GM19043 (cell line): ENCODE measurements around the gene CHST9.
"Not testable (repeated sequence)": the region's sequence is repeated elsewhere in the genome, so short reads cannot be mapped to it uniquely, and the experiment has no call there.

ENCODE experiments used
- ATAC-seq: cut with Tn5 transposase; IDR thresholded peaks from one replicate; pipeline ENCODE4 v1.9.1; 2021; ENCODE audit warnings: low read depth; ENCODE audit not compliant: unreplicated experiment

The CHST9 gene

GRCh38 chr18:27010784-27011183, 174.3 kb downstream of the CHST9 start:
- ATAC-seq, result no peak

- ATAC-seq, result no peak
Observed at GRCh38 chr18:27009293-27009692, 175.8 kb downstream of the CHST9 start.

DNA sequence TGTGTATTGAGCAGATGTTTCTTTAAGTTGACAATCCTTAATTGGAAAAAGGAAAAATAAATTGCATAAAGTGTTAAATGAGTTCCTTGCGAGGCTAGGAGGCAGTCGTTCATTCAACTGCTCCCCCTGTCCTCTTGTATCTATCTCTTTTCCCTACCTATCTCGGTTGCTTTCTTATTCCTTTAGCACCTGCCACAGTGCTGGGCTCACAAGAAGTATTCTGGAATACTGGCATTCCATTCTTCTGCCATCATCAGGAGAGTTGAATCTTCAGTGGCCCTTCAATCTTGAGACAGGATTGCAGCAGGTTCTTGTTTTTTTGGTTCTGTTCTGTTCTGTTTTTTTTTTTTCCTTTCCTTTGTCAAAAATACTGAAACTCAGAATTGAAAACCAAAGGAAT, 176.5 kb downstream of the CHST9 start:
- ATAC-seq, result no peak

DNA sequence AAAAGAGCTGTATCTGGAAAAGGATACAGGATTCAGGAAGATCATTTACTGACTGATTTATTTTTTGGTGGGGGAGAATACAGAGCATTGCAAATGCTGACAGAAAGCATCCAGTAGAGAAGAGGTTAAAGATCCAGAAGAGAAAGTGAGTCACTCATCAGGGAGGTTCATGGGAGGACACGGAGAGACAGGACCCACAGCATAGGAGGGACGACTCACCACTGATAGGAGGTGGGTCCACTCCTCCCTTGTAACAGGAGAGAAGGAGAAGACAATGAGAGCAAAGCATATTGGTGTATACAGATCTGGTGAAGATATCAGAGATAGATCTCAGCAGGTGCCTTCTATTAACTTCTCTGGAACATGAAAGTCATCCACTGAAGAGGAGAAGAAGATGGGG, 177.2 kb downstream of the CHST9 start:
- ATAC-seq, result no peak

GRCh38 chr18:27005589-27005988, 179.5 kb downstream of the CHST9 start:
- ATAC-seq, result no peak

DNA sequence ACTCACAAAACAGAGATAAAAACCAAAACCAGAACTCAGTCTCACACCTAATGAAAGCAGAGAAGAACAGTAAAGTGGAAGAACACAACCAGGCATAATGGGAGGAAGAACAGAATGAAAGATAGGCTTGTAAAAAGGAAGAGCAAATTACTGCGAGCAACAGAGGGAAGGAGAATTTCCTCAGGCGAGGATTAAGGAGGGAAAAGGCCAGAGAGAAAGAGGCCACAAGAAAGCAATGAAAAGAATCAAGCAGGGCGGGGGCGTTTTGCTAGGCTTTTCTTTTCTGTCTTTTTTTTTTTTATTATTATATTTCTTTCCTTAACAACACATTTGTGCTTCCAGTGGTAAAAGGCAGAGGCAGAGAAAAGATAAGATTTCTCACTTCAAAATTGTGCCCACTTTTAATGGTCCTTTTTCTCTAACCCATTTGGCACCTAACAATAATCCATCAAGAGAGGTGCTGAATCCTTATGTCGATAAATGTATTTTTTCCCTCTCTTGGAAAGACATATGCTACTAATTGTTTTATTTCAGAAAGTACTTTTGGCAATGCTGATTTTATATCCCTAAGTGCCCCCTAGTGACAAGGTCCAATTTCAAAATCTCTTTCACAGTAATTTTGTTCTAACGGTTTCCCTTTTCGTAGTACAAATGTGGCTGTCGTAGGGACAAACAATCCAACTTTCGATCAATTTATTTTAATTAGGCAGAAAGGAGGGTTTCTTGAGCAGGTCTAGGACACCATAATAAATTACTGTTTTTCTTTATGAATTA, 180.9 kb downstream of the CHST9 start:
- ATAC-seq, result no peak

- ATAC-seq, result no peak
Observed at GRCh38 chr18:26999797-27000196, 185.3 kb downstream of the CHST9 start.

GRCh38 chr18:26993568-26993967, 191.5 kb downstream of the CHST9 start:
- ATAC-seq, result no peak

DNA sequence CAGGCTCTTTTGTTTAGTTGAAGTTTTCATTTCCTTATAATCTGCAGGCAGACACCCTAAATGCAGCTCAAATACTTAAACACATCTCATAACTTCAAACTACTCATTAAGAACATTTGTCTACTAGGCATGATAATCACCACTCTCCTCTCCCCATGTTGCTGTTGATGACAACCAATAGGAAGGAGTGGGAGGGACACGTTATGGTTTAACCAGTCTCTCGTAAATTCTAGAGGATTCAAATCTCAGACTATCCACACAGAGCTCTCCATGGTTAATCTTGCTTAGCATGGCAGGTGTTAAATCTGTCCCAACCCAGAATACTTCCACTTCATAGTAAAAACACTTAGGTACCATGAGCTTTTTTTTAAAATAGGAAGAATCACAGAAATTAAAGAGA, 192.2 kb downstream of the CHST9 start:
- no peak for ATAC-seq

- no peak for ATAC-seq
Observed at GRCh38 chr18:26989842-26990241, 195.3 kb downstream of the CHST9 start.

- ATAC-seq, result no peak
Observed at GRCh38 chr18:26981360-26982082, 203.6 kb downstream of the CHST9 start.

GRCh38 chr18:26978812-26979341, 206.2 kb downstream of the CHST9 start:
- peak; percentile 94 for ATAC-seq

DNA sequence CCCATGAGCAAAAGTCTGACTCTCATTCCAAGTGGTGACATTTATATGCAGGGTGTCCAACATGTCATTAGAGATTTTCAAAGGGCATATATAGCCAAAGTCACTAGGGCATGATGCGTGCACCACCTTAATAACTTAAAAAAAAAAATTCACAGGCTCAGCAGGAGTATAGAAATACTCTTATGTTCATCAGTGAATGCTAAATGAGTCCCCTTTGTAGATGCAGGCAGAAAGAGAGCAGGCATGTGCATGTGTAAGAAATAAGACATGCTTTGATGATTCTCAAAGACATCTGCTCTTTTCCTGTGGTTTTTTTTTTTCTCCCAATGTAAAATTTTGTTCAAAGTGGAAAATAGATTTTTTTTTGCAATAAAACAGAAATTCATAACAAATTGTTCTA, 207.3 kb downstream of the CHST9 start:
- no peak for ATAC-seq

GRCh38 chr18:26976206-26976605, 208.9 kb downstream of the CHST9 start:
- no peak for ATAC-seq

- not testable (repeated sequence) for ATAC-seq
Observed at GRCh38 chr18:26972549-26972948, 212.6 kb downstream of the CHST9 start.

GRCh38 chr18:26971409-26971808, 213.7 kb downstream of the CHST9 start:
- no peak for ATAC-seq

- ATAC-seq, result no peak
Observed at GRCh38 chr18:26970637-26971036, 214.5 kb downstream of the CHST9 start.

- ATAC-seq, result no peak
Observed at GRCh38 chr18:26965206-26965605, 219.9 kb downstream of the CHST9 start.

- no peak for ATAC-seq
Observed at GRCh38 chr18:26963292-26963691, 221.8 kb downstream of the CHST9 start.

DNA sequence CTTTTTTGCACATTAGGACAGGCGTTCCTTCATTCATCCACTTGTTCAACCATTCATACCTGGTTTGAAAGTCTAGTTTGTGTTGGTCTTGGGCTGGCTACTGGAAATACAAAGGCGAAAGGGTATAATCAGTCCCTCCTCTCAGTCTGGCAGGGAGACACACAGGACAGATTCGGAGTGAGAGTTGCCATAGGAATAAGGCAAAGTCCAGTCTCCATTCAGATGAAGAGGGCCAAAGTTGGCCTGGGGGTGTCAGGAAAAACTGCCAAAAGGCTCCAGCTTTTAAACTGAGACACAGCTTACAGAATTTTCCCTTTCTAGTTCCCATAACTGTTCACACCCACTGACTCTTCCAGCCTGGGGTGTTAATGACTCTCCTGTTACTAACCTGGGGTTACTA, 223.3 kb downstream of the CHST9 start:
- no peak for ATAC-seq

GRCh38 chr18:26960911-26961310, 224.2 kb downstream of the CHST9 start:
- no peak for ATAC-seq

- no peak for ATAC-seq
Observed at GRCh38 chr18:26956863-26957262, 228.2 kb downstream of the CHST9 start.
